Measurements from ENCODE around the gene PIBF1.

DNA sequence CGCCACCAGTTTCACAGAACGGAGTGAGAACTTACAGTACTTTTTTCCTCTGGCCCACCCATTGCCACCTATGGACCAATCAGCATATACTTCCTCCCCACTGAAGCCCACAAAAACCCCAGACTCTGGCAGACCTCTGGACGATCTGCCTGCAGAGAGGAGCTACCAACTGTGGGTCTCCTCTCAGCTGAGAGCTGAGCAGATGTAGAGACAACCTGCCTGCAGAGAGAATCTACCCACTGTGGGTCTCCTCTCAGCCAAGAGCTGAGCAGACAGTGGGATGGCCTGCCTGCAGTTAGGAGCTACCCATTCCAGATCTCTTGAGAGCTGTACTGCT, 69.7 kb downstream of the PIBF1 start:
- TF ChIP-seq, protein P1, sequence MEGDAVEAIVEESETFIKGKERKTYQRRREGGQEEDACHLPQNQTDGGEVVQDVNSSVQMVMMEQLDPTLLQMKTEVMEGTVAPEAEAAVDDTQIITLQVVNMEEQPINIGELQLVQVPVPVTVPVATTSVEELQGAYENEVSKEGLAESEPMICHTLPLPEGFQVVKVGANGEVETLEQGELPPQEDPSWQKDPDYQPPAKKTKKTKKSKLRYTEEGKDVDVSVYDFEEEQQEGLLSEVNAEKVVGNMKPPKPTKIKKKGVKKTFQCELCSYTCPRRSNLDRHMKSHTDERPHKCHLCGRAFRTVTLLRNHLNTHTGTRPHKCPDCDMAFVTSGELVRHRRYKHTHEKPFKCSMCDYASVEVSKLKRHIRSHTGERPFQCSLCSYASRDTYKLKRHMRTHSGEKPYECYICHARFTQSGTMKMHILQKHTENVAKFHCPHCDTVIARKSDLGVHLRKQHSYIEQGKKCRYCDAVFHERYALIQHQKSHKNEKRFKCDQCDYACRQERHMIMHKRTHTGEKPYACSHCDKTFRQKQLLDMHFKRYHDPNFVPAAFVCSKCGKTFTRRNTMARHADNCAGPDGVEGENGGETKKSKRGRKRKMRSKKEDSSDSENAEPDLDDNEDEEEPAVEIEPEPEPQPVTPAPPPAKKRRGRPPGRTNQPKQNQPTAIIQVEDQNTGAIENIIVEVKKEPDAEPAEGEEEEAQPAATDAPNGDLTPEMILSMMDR (IDR thresholded peaks at IDR 0.05; ENCODE audit: borderline replicate concordance, extremely low read depth, low read length, poor library complexity, severe bottlenecking): no peak
- TF ChIP-seq EZH2 (IDR thresholded peaks at IDR 0.05; ENCODE audit: borderline replicate concordance, low read depth, low read length, severe bottlenecking): no peak

Data from DND-41 (cell line).